Body of pancreas (tissue), 4 donors: Measurements from ENCODE around the gene PDXP. TPM values are rescaled to one million over a fixed set of nuclear protein-coding genes. Genes with fewer than 3 reads are reported as not detected.

ENCODE experiments used
- ATAC-seq: fragments of 150-250 bp; one replicate; pipeline ENCODE4 v1.9.1; 2016
- DNase-seq, 4 donors: peaks; one replicate each; pipeline ENCODE4 v3.0.0-alpha.2; 2019
- H3K27ac ChIP-seq, 4 donors: fragments of 200-600 bp; sonication (generic); 1 replicate in 3 of 4; 2 replicates in 1 of 4; pipeline versions ENCODE4 v1.5.1 to v1.6.1; 2016 to 2019; ENCODE audit warnings: mild to moderate bottlenecking in 1 of 4, mixed read lengths in 1 of 4, moderate library complexity in 1 of 4
- H3K27me3 ChIP-seq, 2 donors: fragments of 200-600 bp; sonication (generic); one replicate each; pipeline ENCODE4 v1.6.0; 2016; ENCODE audit warnings: mild to moderate bottlenecking in 1 of 2
- H3K36me3 ChIP-seq, 2 donors: fragments of 200-600 bp; sonication (generic); replicated peaks in 1 of 2; 2 replicates each; pipeline ENCODE4 v1.5.1; 2016; ENCODE audit warnings: low read depth in 2 of 2; ENCODE audit not compliant: insufficient read depth in 1 of 2
- H3K4me1 ChIP-seq: fragments of 200-600 bp; sonication (generic); one replicate; pipeline ENCODE4 v1.6.0; 2016
- H3K4me3 ChIP-seq, 2 donors: fragments of 200-600 bp; sonication (generic); 1 replicate in 1 of 2; 2 replicates in 1 of 2; pipeline ENCODE4 v1.5.1; 2016 to 2019
- H3K9me3 ChIP-seq, 3 donors: fragments of 200-600 bp; sonication (generic); 1 replicate in 2 of 3; 2 replicates in 1 of 3; pipeline ENCODE4 v1.5.1; 2016
- CTCF ChIP-seq, 7 experiments: fragments of 450-650 bp in 4 of 7; fragments of 200-600 bp in 3 of 7; sonication (generic) in 3 of 7; IDR thresholded peaks; one replicate each; pipeline ENCODE4 v1.5.1; 2016 to 2019; ENCODE audit warnings: antibody characterized with exemption in 7 of 7
- POLR2A ChIP-seq, 3 donors: fragments of 450-650 bp; IDR thresholded peaks; one replicate each; pipeline ENCODE4 v1.6.1; 2016; ENCODE audit warnings: antibody characterized with exemption in 3 of 3, mild to moderate bottlenecking in 2 of 3
- WGBS, 2 donors: methylation state at CpG; one replicate each; pipeline ENCODE4 v1.1.5; 2017; 5-methylcytosine and 5-hydroxymethylcytosine counted together
- intact Hi-C: fragments of 100-400 bp; cut with DNase I; formaldehyde crosslinking; loops from one replicate; pipeline ENCODE4 v1.15.1; 2023
- total RNA-seq, 2 donors: library from RNA; depleted of rRNA; stranded (reverse); fragments of >200 nt; gene quantifications; one replicate each; pipeline ENCODE4 v1.1.0, GENCODE V29; 2016

PDXP gene
- total RNA-seq, 2 donors from 2014 or later: 7.0 to 23.1 TPM

- no peaks in the 10 kb centered on the region for H3K9me3 ChIP-seq
- H3K27ac ChIP-seq: no peak overlapping the region
- no peak for ATAC-seq
- 90 to 93% methylated on average over 6 of the region's 6 CpGs for WGBS, 2 donors
- no peaks in the 10 kb centered on the region for H3K27me3 ChIP-seq
- no peak overlapping the region for H3K4me3 ChIP-seq
- intact Hi-C loops: no loop called here
- H3K4me1 ChIP-seq: no peaks in the 10 kb centered on the region
- no peak for DNase-seq
- TF ChIP-seq CTCF (IDR thresholded peaks at IDR 0.05): no peak
- no peak for TF ChIP-seq POLR2A (IDR thresholded peaks at IDR 0.05)
- H3K36me3 ChIP-seq: peaks cover 3 to 24% of the 10 kb centered on the region in 2 donors
Observed at GRCh38 chr22:37618674-37619073, 39.8 kb upstream of the PDXP start.

- intact Hi-C loops: no loop called here
- no peak for TF ChIP-seq POLR2A (IDR thresholded peaks at IDR 0.05)
- TF ChIP-seq CTCF (IDR thresholded peaks at IDR 0.05): no peak
- Histone ChIP-seq H3K4me3 (no peak overlapping the region), H3K27ac (no peak overlapping the region), H3K9me3 (no peaks in the 10 kb centered on the region), H3K27me3 (no peaks in the 10 kb centered on the region), H3K4me1 (no peaks in the 10 kb centered on the region), H3K36me3 (peaks cover 3 to 22% of the 10 kb centered on the region in 2 donors)
- ATAC-seq: no peak
- DNase-seq: no peak
- 85 to 95% methylated on average over 6 to 7 of the region's 7 CpGs for WGBS, 2 donors
Observed at GRCh38 chr22:37619991-37620390, 38.5 kb upstream of the PDXP start.

GRCh38 chr22:37621352-37621860 lies 37.1 kb upstream of the PDXP start:
- no peaks in the 10 kb centered on the region for H3K4me1 ChIP-seq
- DNase-seq (no peak), ATAC-seq (no peak)
- H3K4me3 ChIP-seq: no peak overlapping the region
- WGBS, 2 donors: 89 to 92% methylated on average over 11 to 12 of the region's 12 CpGs
- H3K27ac ChIP-seq: no peak overlapping the region
- H3K36me3 ChIP-seq: peaks cover 3 to 20% of the 10 kb centered on the region in 2 donors
- no peaks in the 10 kb centered on the region for H3K9me3 ChIP-seq
- intact Hi-C loops: no loop called here
- TF ChIP-seq POLR2A (IDR thresholded peaks at IDR 0.05): no peak
- no peaks in the 10 kb centered on the region for H3K27me3 ChIP-seq

- peaks cover 3 to 9% of the 10 kb centered on the region in 2 donors for H3K36me3 ChIP-seq
- intact Hi-C loops: no loop called here
- no peaks in the 10 kb centered on the region for H3K4me1 ChIP-seq
- H3K4me3 ChIP-seq: no peak overlapping the region
- TF ChIP-seq CTCF (IDR thresholded peaks at IDR 0.05): peak; percentile 46 to 94 (median 55)
- TF ChIP-seq POLR2A (IDR thresholded peaks at IDR 0.05): no peak
- H3K9me3 ChIP-seq: no peaks in the 10 kb centered on the region
- no peaks in the 10 kb centered on the region for H3K27me3 ChIP-seq
- WGBS, 2 donors: 57 to 59% methylated on average over 19 to 21 of the region's 22 CpGs
- DNase-seq (peak; percentile 55 to 69 (median 62)), ATAC-seq (peak; percentile 62)
- no peak overlapping the region for H3K27ac ChIP-seq
Observed at GRCh38 chr22:37623075-37624016, 35.2 kb upstream of the PDXP start.

GRCh38 chr22:37624017-37624365 lies 34.5 kb upstream of the PDXP start:
- 50 to 69% methylated on average over 2 to 5 of the region's 6 CpGs for WGBS, 2 donors
- no peak for DNase-seq
- Histone ChIP-seq H3K9me3 (no peaks in the 10 kb centered on the region), H3K27me3 (no peaks in the 10 kb centered on the region), H3K27ac (no peak overlapping the region), H3K36me3 (peaks cover 0 to 9% of the 10 kb centered on the region in 2 donors), H3K4me1 (no peaks in the 10 kb centered on the region), H3K4me3 (no peak overlapping the region)
- intact Hi-C loops: no loop called here
- TF ChIP-seq POLR2A (IDR thresholded peaks at IDR 0.05) (no peak), CTCF (IDR thresholded peaks at IDR 0.05) (no peak)
- no peak for ATAC-seq
